Skin epidermis (tissue), 12 donors: ENCODE results near the gene TXNIP.
A peak's percentile ranks its signal among the peaks of the same experiment; 100 is the strongest.

ENCODE experiments used
- H3K27ac ChIP-seq, 21 experiments: fragments of 200-600 bp; sonication (generic) in 11 of 21; one replicate each; pipeline ENCODE4 v1.5.0; 2020; ENCODE audit warnings: mild to moderate bottlenecking in 3 of 21, inconsistent platforms in 2 of 21, moderate library complexity in 2 of 21
- H3K4me3 ChIP-seq, 7 experiments: fragments of 200-600 bp; sonication (generic) in 2 of 7; one replicate each; pipeline ENCODE4 v1.5.0; 2020; ENCODE audit warnings: inconsistent platforms in 2 of 7, mild to moderate bottlenecking in 2 of 7, moderate library complexity in 1 of 7

Gene TXNIP

GRCh38 chr1:145974721-145975120, 21.7 kb downstream of the TXNIP start:
- no peak overlapping the region for H3K4me3 ChIP-seq
- peak overlapping the region in 1 of 21 experiments; percentile 10 for H3K27ac ChIP-seq

GRCh38 chr1:145972580-145972979, 23.8 kb downstream of the TXNIP start:
- H3K27ac ChIP-seq = no peak overlapping the region

GRCh38 chr1:145967288-145967687, 29.1 kb downstream of the TXNIP start:
- no peak overlapping the region for H3K4me3 ChIP-seq
- no peak overlapping the region for H3K27ac ChIP-seq

More at GRCh38 chr1:145972580-145972979, 23.8 kb downstream of the TXNIP start:
- no peak overlapping the region for H3K4me3 ChIP-seq

GRCh38 chr1:145965119-145965744, 31.1 kb downstream of the TXNIP start:
- H3K4me3 ChIP-seq = peak overlapping the region; percentile 36 to 60 (median 51)
- H3K27ac ChIP-seq = peak overlapping the region in 20 of 21 experiments; percentile 56 to 92 (median 85)

- peak within 1 kb of the TSS; percentile 36 to 60 (median 51) for H3K4me3 ChIP-seq
- peak within 1 kb of the TSS in 20 of 21 experiments; percentile 56 to 92 (median 85) for H3K27ac ChIP-seq
Observed at GRCh38 chr1:145964328-145965118, 31.9 kb downstream of the TXNIP start, which contains the start of the genes ANKRD34A and POLR3GL. Gene ANKRD34A, minus strand, starts transcription at chr1:145964575. Its CDS starts 2,816 bp downstream, at chr1:145961759. Gene POLR3GL, plus strand, starts transcription at chr1:145964690. Its CDS starts 10,176 bp downstream, at chr1:145974866.

GRCh38 chr1:145963265-145964019, 32.9 kb downstream of the TXNIP start:
- Histone ChIP-seq H3K4me3 (peak overlapping the region in 5 of 7 experiments; percentile 51 to 60 (median 56)), H3K27ac (peak overlapping the region in 20 of 21 experiments; percentile 56 to 92 (median 85))

- Histone ChIP-seq H3K27ac (peak overlapping the region in 13 of 21 experiments; percentile 9 to 92 (median 53)), H3K4me3 (peak overlapping the region; percentile 44 to 56 (median 51))
Observed at GRCh38 chr1:145962157-145963102, 33.9 kb downstream of the TXNIP start.

- Histone ChIP-seq H3K4me3 (peak overlapping the region; percentile 44 to 56 (median 51)), H3K27ac (peak overlapping the region in 15 of 21 experiments; percentile 40 to 92 (median 69))
Observed at GRCh38 chr1:145961425-145962156, 34.8 kb downstream of the TXNIP start.

- H3K27ac ChIP-seq = peak overlapping the region in 19 of 21 experiments; percentile 30 to 92 (median 66)
Observed at GRCh38 chr1:145961109-145961424, 35.3 kb downstream of the TXNIP start.

GRCh38 chr1:145960468-145961108, 35.8 kb downstream of the TXNIP start:
- peak overlapping the region in 20 of 21 experiments; percentile 30 to 92 (median 64) for H3K27ac ChIP-seq
- H3K4me3 ChIP-seq = peak overlapping the region; percentile 44 to 56 (median 51)

More at GRCh38 chr1:145961109-145961424, 35.3 kb downstream of the TXNIP start:
- H3K4me3 ChIP-seq = peak overlapping the region; percentile 44 to 56 (median 51)

GRCh38 chr1:145959957-145960467, 36.4 kb downstream of the TXNIP start:
- peak overlapping the region in 20 of 21 experiments; percentile 30 to 92 (median 64) for H3K27ac ChIP-seq

GRCh38 chr1:145959333-145959732, 37.0 kb downstream of the TXNIP start:
- Histone ChIP-seq H3K27ac (peak overlapping the region in 2 of 21 experiments; percentile 9 to 18), H3K4me3 (no peak overlapping the region)

More at GRCh38 chr1:145959957-145960467, 36.4 kb downstream of the TXNIP start:
- H3K4me3 ChIP-seq = peak overlapping the region; percentile 44 to 56 (median 51)

GRCh38 chr1:145958734-145959133, 37.6 kb downstream of the TXNIP start:
- Histone ChIP-seq H3K27ac (peak overlapping the region in 4 of 21 experiments; percentile 85 to 96 (median 92)), H3K4me3 (no peak overlapping the region)

- Histone ChIP-seq H3K27ac (peak within 1 kb of the TSS; percentile 75 to 98 (median 89)), H3K4me3 (peak within 1 kb of the TSS; percentile 59 to 83 (median 74))
Observed at GRCh38 chr1:145957443-145958319, 38.7 kb downstream of the TXNIP start, which contains the start of gene LIX1L. Gene LIX1L, minus strand, starts transcription at chr1:145958017. Its CDS starts 90 bp downstream, at chr1:145957927.

GRCh38 chr1:145956781-145957442, 39.5 kb downstream of the TXNIP start:
- peak overlapping the region in 20 of 21 experiments; percentile 75 to 97 (median 89) for H3K27ac ChIP-seq
- peak overlapping the region; percentile 59 to 83 (median 74) for H3K4me3 ChIP-seq
